Measurements from ENCODE around the gene PCYT1B.

DNA sequence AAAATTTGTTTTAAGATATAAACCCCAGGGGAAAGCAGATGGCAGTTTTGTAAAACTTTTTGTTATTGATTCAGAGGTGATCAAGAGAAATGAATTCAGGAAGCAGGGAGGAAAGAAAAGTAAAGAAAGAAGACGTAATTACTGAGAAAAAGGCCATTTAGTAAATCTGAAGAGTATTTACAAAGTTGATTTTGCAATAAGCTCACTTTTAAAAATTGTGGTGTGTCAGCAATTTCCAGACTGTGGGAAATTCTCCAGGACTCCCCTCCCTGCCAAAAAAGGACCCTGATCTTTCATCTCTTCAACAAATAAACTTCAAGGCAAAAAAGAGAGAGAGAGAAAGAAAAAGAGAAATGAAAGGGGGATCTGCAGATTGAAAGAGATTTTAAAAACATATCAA, 36.6 kb downstream of the PCYT1B start:
- TF ChIP-seq, protein P1, sequence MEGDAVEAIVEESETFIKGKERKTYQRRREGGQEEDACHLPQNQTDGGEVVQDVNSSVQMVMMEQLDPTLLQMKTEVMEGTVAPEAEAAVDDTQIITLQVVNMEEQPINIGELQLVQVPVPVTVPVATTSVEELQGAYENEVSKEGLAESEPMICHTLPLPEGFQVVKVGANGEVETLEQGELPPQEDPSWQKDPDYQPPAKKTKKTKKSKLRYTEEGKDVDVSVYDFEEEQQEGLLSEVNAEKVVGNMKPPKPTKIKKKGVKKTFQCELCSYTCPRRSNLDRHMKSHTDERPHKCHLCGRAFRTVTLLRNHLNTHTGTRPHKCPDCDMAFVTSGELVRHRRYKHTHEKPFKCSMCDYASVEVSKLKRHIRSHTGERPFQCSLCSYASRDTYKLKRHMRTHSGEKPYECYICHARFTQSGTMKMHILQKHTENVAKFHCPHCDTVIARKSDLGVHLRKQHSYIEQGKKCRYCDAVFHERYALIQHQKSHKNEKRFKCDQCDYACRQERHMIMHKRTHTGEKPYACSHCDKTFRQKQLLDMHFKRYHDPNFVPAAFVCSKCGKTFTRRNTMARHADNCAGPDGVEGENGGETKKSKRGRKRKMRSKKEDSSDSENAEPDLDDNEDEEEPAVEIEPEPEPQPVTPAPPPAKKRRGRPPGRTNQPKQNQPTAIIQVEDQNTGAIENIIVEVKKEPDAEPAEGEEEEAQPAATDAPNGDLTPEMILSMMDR (IDR thresholded peaks at IDR 0.05), result no peak
- no peak for TF ChIP-seq POLR2A (IDR thresholded peaks at IDR 0.05)
- no peak for TF ChIP-seq POLR2AphosphoS5 (IDR thresholded peaks at IDR 0.05)
- TF ChIP-seq EP300 (IDR thresholded peaks at IDR 0.05), result no peak
